ENCODE results near the gene SHISAL1.
A peak's percentile ranks its signal among the peaks of the same experiment; 100 is the strongest.

SHISAL1 gene

GRCh38 chr22:44345872-44346271 lies 33.1 kb upstream of the SHISAL1 start:
- H3K4me3 ChIP-seq (ENCODE audit: low read depth, low read length): no peak overlapping the region
- no peak overlapping the region for H2AFZ ChIP-seq
- H3K36me3 ChIP-seq (ENCODE audit: control insufficient read depth, insufficient read depth, low read length): no peaks in the 10 kb centered on the region
- H3K27ac ChIP-seq: no peak overlapping the region
- H3K27me3 ChIP-seq (ENCODE audit: control insufficient read depth, insufficient read depth, low read length): no peaks in the 10 kb centered on the region
- no peak overlapping the region for H3K9ac ChIP-seq
- no peaks in the 10 kb centered on the region for H3K79me2 ChIP-seq
- peaks cover 16% of the 10 kb centered on the region for H3K4me1 ChIP-seq
- TF ChIP-seq CTCF (IDR thresholded peaks at IDR 0.05): no peak
- H3K9me3 ChIP-seq (ENCODE audit: control insufficient read depth, low read length): no peaks in the 10 kb centered on the region
- H3K4me2 ChIP-seq (ENCODE audit: low read length): no peak overlapping the region

- no peaks in the 10 kb centered on the region for H3K9me3 ChIP-seq (ENCODE audit: control insufficient read depth, low read length)
- H3K9ac ChIP-seq: no peak overlapping the region
- no peak for TF ChIP-seq CTCF (IDR thresholded peaks at IDR 0.05)
- H3K79me2 ChIP-seq: no peaks in the 10 kb centered on the region
- H3K27ac ChIP-seq: no peak overlapping the region
- H3K4me3 ChIP-seq (ENCODE audit: low read depth, low read length): no peak overlapping the region
- peaks cover 11% of the 10 kb centered on the region for H3K4me1 ChIP-seq
- H3K4me2 ChIP-seq (ENCODE audit: low read length): no peak overlapping the region
- H2AFZ ChIP-seq: no peak overlapping the region
- no peaks in the 10 kb centered on the region for H3K36me3 ChIP-seq (ENCODE audit: control insufficient read depth, insufficient read depth, low read length)
- H3K27me3 ChIP-seq (ENCODE audit: control insufficient read depth, insufficient read depth, low read length): no peaks in the 10 kb centered on the region
These were observed 31.7 kb upstream of the SHISAL1 start for GRCh38 chr22:44344407-44344806.

GRCh38 chr22:44342347-44342956 lies 29.7 kb upstream of the SHISAL1 start:
- Histone ChIP-seq H2AFZ (peak overlapping the region; percentile 68), H3K27ac (peak overlapping the region; percentile 58), H3K9me3 (ENCODE audit: control insufficient read depth, low read length) (no peaks in the 10 kb centered on the region), H3K4me2 (ENCODE audit: low read length) (no peak overlapping the region), H3K27me3 (ENCODE audit: control insufficient read depth, insufficient read depth, low read length) (no peaks in the 10 kb centered on the region), H3K4me1 (peaks cover 7% of the 10 kb centered on the region), H3K36me3 (ENCODE audit: control insufficient read depth, insufficient read depth, low read length) (no peaks in the 10 kb centered on the region), H3K79me2 (no peaks in the 10 kb centered on the region), H3K4me3 (ENCODE audit: low read depth, low read length) (no peak overlapping the region), H3K9ac (no peak overlapping the region)
- TF ChIP-seq CTCF (IDR thresholded peaks at IDR 0.05): no peak

GRCh38 chr22:44341431-44342346 lies 28.9 kb upstream of the SHISAL1 start:
- no peaks in the 10 kb centered on the region for H3K79me2 ChIP-seq
- H3K9me3 ChIP-seq (ENCODE audit: control insufficient read depth, low read length): no peaks in the 10 kb centered on the region
- H3K36me3 ChIP-seq (ENCODE audit: control insufficient read depth, insufficient read depth, low read length): no peaks in the 10 kb centered on the region
- H3K4me2 ChIP-seq (ENCODE audit: low read length): no peak overlapping the region
- peaks cover 3% of the 10 kb centered on the region for H3K4me1 ChIP-seq
- peak overlapping the region; percentile 58 for H3K27ac ChIP-seq
- H3K9ac ChIP-seq: no peak overlapping the region
- no peaks in the 10 kb centered on the region for H3K27me3 ChIP-seq (ENCODE audit: control insufficient read depth, insufficient read depth, low read length)
- H2AFZ ChIP-seq: peak overlapping the region; percentile 68
- TF ChIP-seq CTCF (IDR thresholded peaks at IDR 0.05): no peak
- no peak overlapping the region for H3K4me3 ChIP-seq (ENCODE audit: low read depth, low read length)
